H1 (cell line): ENCODE data around the gene B3GALT6. TPM values are rescaled to one million over a fixed set of nuclear protein-coding genes. Genes with fewer than 3 reads are reported as not detected.
A peak's percentile ranks its signal among the peaks of the same experiment; 100 is the strongest.

Experiments
- CTCF ChIA-PET: fragments of 300-600 bp; sonication (Branson Sonifier 250); formaldehyde crosslinking; loops from one replicate; lab custom pipeline; 2021; ENCODE audit not compliant: partially characterized antibody; lab: Charles Lee
- POLR2A ChIA-PET: fragments of 300-600 bp; sonication (Branson Sonifier 250); formaldehyde crosslinking; loops from one replicate; lab custom pipeline; 2021; ENCODE audit warnings: inconsistent platforms; ENCODE audit not compliant: partially characterized antibody; lab: Charles Lee
- DNase-seq, 2 experiments: peaks; one replicate each; pipeline versions ENCODE4 v3.0.0 to v3.0.0-alpha.2; 2010 to 2022; ENCODE audit warnings: low spot score in 2 of 2, low read depth in 1 of 2, mixed read lengths in 1 of 2
- FAIRE-seq: peaks from 2 replicates; lab custom pipeline; 2011; peaks lifted over from hg19 to GRCh38; lab: Jason Lieb, UNC
- H2AFZ ChIP-seq: 2 replicates; pipeline ENCODE4 v1.8.1; 2012; ENCODE audit warnings: low read length, inconsistent platforms
- H2AK5ac ChIP-seq: 2 replicates; pipeline ENCODE4 v1.6.1; 2013; ENCODE audit warnings: low read depth, low read length
- H2BK120ac ChIP-seq: replicated peaks from 2 replicates; pipeline ENCODE3; 2013; ENCODE audit warnings: low read depth, low read length, inconsistent platforms
- H2BK12ac ChIP-seq: 2 replicates; pipeline ENCODE4 v1.6.1; 2013; ENCODE audit warnings: low read depth, low read length
- H2BK15ac ChIP-seq: 2 replicates; pipeline ENCODE4 v1.6.1; 2013; ENCODE audit warnings: low read length
- H2BK20ac ChIP-seq: 2 replicates; pipeline ENCODE4 v1.6.1; 2013; ENCODE audit warnings: low read length
- H2BK5ac ChIP-seq: 2 replicates; pipeline ENCODE4 v1.6.1; 2013; ENCODE audit warnings: low read depth, low read length
- H3K14ac ChIP-seq: 2 replicates; pipeline ENCODE4 v1.6.1; 2013; ENCODE audit warnings: inconsistent platforms; ENCODE audit not compliant: insufficient read length
- H3K18ac ChIP-seq: 2 replicates; pipeline ENCODE4 v1.6.1; 2013; ENCODE audit warnings: low read length; ENCODE audit errors: extremely low read depth
- H3K23ac ChIP-seq: 2 replicates; pipeline ENCODE4 v1.6.1; 2013; ENCODE audit warnings: inconsistent platforms; ENCODE audit not compliant: insufficient read length
- H3K23me2 ChIP-seq: 2 replicates; pipeline ENCODE4 v1.6.1; 2013; ENCODE audit warnings: low read depth, low read length
- H3K27ac ChIP-seq: 2 replicates; pipeline ENCODE4 v1.6.1; 2011; ENCODE audit warnings: low read depth, low read length, inconsistent platforms
- H3K27me3 ChIP-seq, 4 experiments: replicated peaks in 1 of 4; 1 replicate in 1 of 4; 2 replicates in 3 of 4; pipeline versions ENCODE4 v1.6.1 to v1.8.1; 2011 to 2013; ENCODE audit warnings: low read length in 3 of 4, mild to moderate bottlenecking in 3 of 4, inconsistent platforms in 2 of 4, mixed read lengths in 2 of 4, moderate library complexity in 1 of 4; ENCODE audit not compliant: control insufficient read depth in 3 of 4, insufficient read depth in 3 of 4; ENCODE audit errors: extremely low read depth in 1 of 4
- H3K36me3 ChIP-seq, 4 experiments: 2 replicates each; pipeline versions ENCODE4 v1.6.1 to v1.8.1; 2011 to 2013; ENCODE audit warnings: mild to moderate bottlenecking in 4 of 4, low read length in 3 of 4, moderate library complexity in 2 of 4, control low read depth in 1 of 4, inconsistent platforms in 1 of 4; ENCODE audit not compliant: insufficient read depth in 4 of 4, control insufficient read depth in 2 of 4
- H3K4ac ChIP-seq: replicated peaks from 2 replicates; pipeline ENCODE3; 2013; ENCODE audit warnings: low read length, low read depth, mixed read lengths, inconsistent platforms; ENCODE audit not compliant: insufficient read length
- H3K4me1 ChIP-seq, 4 experiments: replicated peaks in 1 of 4; 1 replicate in 1 of 4; 2 replicates in 3 of 4; pipeline versions ENCODE4 v1.6.1 to v1.8.1; 2011 to 2013; ENCODE audit warnings: low read length in 3 of 4, inconsistent platforms in 2 of 4, mixed read lengths in 1 of 4; ENCODE audit not compliant: insufficient read depth in 4 of 4, control insufficient read depth in 3 of 4
- H3K4me2 ChIP-seq, 2 experiments: 2 replicates each; pipeline versions ENCODE4 v1.6.1 to v1.8.1; 2011 to 2013; ENCODE audit warnings: low read depth in 2 of 2, low read length in 2 of 2, control low read depth in 1 of 2, inconsistent platforms in 1 of 2, mild to moderate bottlenecking in 1 of 2; ENCODE audit not compliant: insufficient read depth in 1 of 2
- H3K4me3 ChIP-seq, 4 experiments: fragments of 200-600, 300-600 bp in 1 of 4; sonication (generic), shearing (Covaris generic), sonication (Bioruptor Twin) in 1 of 4; 2 replicates each; pipeline versions ENCODE4 v1.5.1 to v1.8.1; 2011 to 2016; ENCODE audit warnings: low read length in 4 of 4, low read depth in 3 of 4, control low read depth in 2 of 4, inconsistent platforms in 2 of 4, mild to moderate bottlenecking in 2 of 4, mixed read lengths in 1 of 4, moderate library complexity in 1 of 4; ENCODE audit not compliant: insufficient read depth in 2 of 4; ENCODE audit errors: extremely low read depth in 1 of 4
- H3K56ac ChIP-seq: replicated peaks from 2 replicates; pipeline ENCODE3; 2013; ENCODE audit warnings: low read depth, mild to moderate bottlenecking, mixed read lengths, low read length, inconsistent platforms; ENCODE audit not compliant: insufficient read length
- H3K79me1 ChIP-seq: 2 replicates; pipeline ENCODE4 v1.6.1; 2013; ENCODE audit warnings: low read depth, low read length, control low read depth
- H3K79me2 ChIP-seq, 2 experiments: 2 replicates each; pipeline versions ENCODE4 v1.6.1 to v1.8.1; 2012 to 2013; ENCODE audit warnings: low read length in 2 of 2, mild to moderate bottlenecking in 2 of 2, inconsistent platforms in 1 of 2; ENCODE audit not compliant: insufficient read depth in 2 of 2, control insufficient read depth in 1 of 2
- H3K9ac ChIP-seq, 4 experiments: replicated peaks in 1 of 4; 1 replicate in 1 of 4; 2 replicates in 3 of 4; pipeline versions ENCODE4 v1.6.1 to v1.8.1; 2011 to 2013; ENCODE audit warnings: low read depth in 3 of 4, low read length in 3 of 4, control low read depth in 2 of 4, mild to moderate bottlenecking in 2 of 4, moderate library complexity in 2 of 4, inconsistent platforms in 1 of 4; ENCODE audit errors: extremely low read depth in 1 of 4
- H3K9me3 ChIP-seq, 2 experiments: 2 replicates each; pipeline versions ENCODE4 v1.6.1 to v1.8.1; 2012 to 2013; ENCODE audit warnings: mild to moderate bottlenecking in 2 of 2, moderate library complexity in 2 of 2, control low read depth in 1 of 2, inconsistent platforms in 1 of 2, low read depth in 1 of 2, low read length in 1 of 2, mixed read lengths in 1 of 2; ENCODE audit not compliant: insufficient read depth in 2 of 2
- H4K20me1 ChIP-seq, 2 experiments: replicated peaks in 1 of 2; 2 replicates each; pipeline versions ENCODE3 to v1.8.1; 2011 to 2013; ENCODE audit warnings: inconsistent platforms in 2 of 2, low read length in 2 of 2, mild to moderate bottlenecking in 1 of 2; ENCODE audit not compliant: insufficient read depth in 2 of 2, control insufficient read depth in 1 of 2
- H4K5ac ChIP-seq: 2 replicates; pipeline ENCODE4 v1.6.1; 2013; ENCODE audit warnings: low read length, low read depth, mixed read lengths, inconsistent platforms; ENCODE audit not compliant: insufficient read length
- H4K8ac ChIP-seq: 2 replicates; pipeline ENCODE4 v1.8.0; 2013; ENCODE audit warnings: mild to moderate bottlenecking, moderate library complexity, low read length, inconsistent platforms; ENCODE audit not compliant: insufficient read depth; ENCODE audit errors: extremely low read depth
- H4K91ac ChIP-seq: replicated peaks from 2 replicates; pipeline ENCODE3; 2013; ENCODE audit warnings: low read length, mixed read lengths, inconsistent platforms; ENCODE audit not compliant: insufficient read length
- EGR1 ChIP-seq: IDR thresholded peaks from 2 replicates; pipeline ENCODE4 v1.6.1; 2011; ENCODE audit warnings: low read depth, low read length, borderline replicate concordance
- EP300 ChIP-seq, 2 experiments: IDR thresholded peaks; 1 replicate in 1 of 2; 2 replicates in 1 of 2; pipeline ENCODE4 v1.6.1; 2011 to 2012; ENCODE audit warnings: low read depth in 2 of 2, low read length in 2 of 2, mild to moderate bottlenecking in 2 of 2, borderline replicate concordance in 1 of 2, inconsistent platforms in 1 of 2, moderate library complexity in 1 of 2
- SIX5 ChIP-seq: IDR thresholded peaks from 2 replicates; pipeline ENCODE4 v1.6.1; 2011; ENCODE audit warnings: mild to moderate bottlenecking, low read depth, low read length
- TBP ChIP-seq: IDR thresholded peaks from 2 replicates; pipeline ENCODE4 v1.6.1; 2011; ENCODE audit warnings: low read depth, low read length, improper control_type of control experiment
- WGBS, 2 experiments: shearing (Covaris generic) in 1 of 2; methylation state at CpG; one replicate each; pipeline versions ENCODE4 v1.1.6 to v1.1.7; 2013 to 2015; ENCODE audit warnings: low lambda C conversion rate in 2 of 2, mixed read lengths in 2 of 2, inconsistent platforms in 1 of 2, low coverage in 1 of 2, missing lambda C conversion rate in 1 of 2; ENCODE audit not compliant: insufficient replicate concordance in 2 of 2, insufficient coverage in 1 of 2, insufficient read length in 1 of 2; ENCODE audit errors: extremely low coverage in 1 of 2, missing lambda C conversion rate in 1 of 2; 5-methylcytosine and 5-hydroxymethylcytosine counted together
- polyA plus RNA-seq, 7 experiments: library from polyadenylated mRNA; depleted of rRNA in 3 of 7; stranded (reverse) in 5 of 7; unstranded in 2 of 7; fragments of >200 nt in 5 of 7; fragments of 200-250 nt in 2 of 7; gene quantifications; 1 replicate in 5 of 7; 2 replicates in 1 of 7; 4 replicates in 1 of 7; pipeline versions ENCODE4 v1.2.1 to v1.2.3, GENCODE V29; 2011 to 2013; ENCODE audit warnings: missing spikeins in 2 of 7, mixed read lengths in 2 of 7
- total RNA-seq: library from RNA; stranded (reverse); fragmentation: NEBNext Ultra II Directional; extraction: Animal tissue kit (Norgen Biotek cat#: 25700); gene quantifications from 2 replicates; pipeline ENCODE4 v1.2.1, GENCODE V29; 2021

The B3GALT6 gene
- total and polyA plus RNA-seq, 2 of the 8 experiments (the other 6 are each of a cell fraction or from before 2014, with no cell fraction given) = 18.4 to 20.4 TPM

GRCh38 chr1:1225238-1225845, 6.7 kb upstream of the B3GALT6 start:
- Histone ChIP-seq H3K9ac (no peak overlapping the region), H2BK20ac (no peak overlapping the region), H4K91ac (no peak overlapping the region), H3K23me2 (no peaks in the 10 kb centered on the region; the same call in 1 of the 2 replicates), H3K36me3 (peaks cover 4 to 32% (median 17%) of the 10 kb centered on the region in 4 experiments; a peak in 7 of 8 replicates), H3K23ac (no peak overlapping the region), H2BK120ac (no peak overlapping the region), H3K79me1 (peaks cover 34% of the 10 kb centered on the region), H3K18ac (no peak overlapping the region), H4K20me1 (peaks cover 5 to 31% of the 10 kb centered on the region in 2 experiments), H3K9me3 (no peaks in the 10 kb centered on the region), H3K27ac (no peak overlapping the region), H2BK15ac (no peak overlapping the region), H3K56ac (no peak overlapping the region), H2AK5ac (no peak overlapping the region), H3K4me1 (no peaks in the 10 kb centered on the region), H3K4me2 (no peak overlapping the region), H3K27me3 (no peaks in the 10 kb centered on the region), H3K4me3 (no peak overlapping the region), H2BK12ac (no peak overlapping the region), H3K4ac (no peak overlapping the region), H3K79me2 (peaks cover 6 to 27% of the 10 kb centered on the region in 2 experiments; a peak in 3 of 4 replicates), H2BK5ac (0 out of 2 replicates have a peak overlapping the region, but pooled peaks have one; percentile 18), H2AFZ (no peak overlapping the region), H3K14ac (no peak overlapping the region), H4K8ac (no peak overlapping the region), H4K5ac (no peak overlapping the region)
- ChIA-PET CTCF (interaction anchor here (1.1 to 6.2 kb wide), 5 partner anchors 10 to 103 kb away, joined by 3 to 28 read pairs (median 4); no protein-coding TSS in a partner anchor), POLR2A (interaction anchor here (1.0 to 3.1 kb wide), 2 partner anchors 9 to 51 kb away, joined by 3 to 15 read pairs; partner anchors contain the start of gene TTLL10)
- TF ChIP-seq EGR1 (peak; percentile 46; the same call in 1 of the 2 replicates), EP300 (IDR thresholded peaks at IDR 0.05; ENCODE audit: borderline replicate concordance in 1 of 2, low read depth in 2 of 2, low read length in 2 of 2) (no peak), SIX5 (no peak), TBP (no peak)
- no peak for DNase-seq
- no peak for FAIRE-seq
- 92% methylated on average over 30 of the region's 34 CpGs; no CpG with 5 or more reads in 1 of the 2 experiments for WGBS, 2 experiments
